ENCODE measurements around the gene LAMB2. TPM values are rescaled to one million over a fixed set of nuclear protein-coding genes. Genes with fewer than 3 reads are reported as not detected.

Gene LAMB2
- 100 to 1,000 TPM in 1 of 2 donors, 10 to 100 TPM in 1; 83.5 to 112 TPM for total RNA-seq

GRCh38 chr3:49132437-49133225 is at the start of gene LAMB2:
TSS of gene LAMB2 (minus strand) at chr3:49133050. CDS start at chr3:49132867, 183 bp downstream.
- H3K9me3 ChIP-seq: no peaks in the 10 kb centered on the region
- no peaks in the 10 kb centered on the region for H3K36me3 ChIP-seq
- H3K4me3 ChIP-seq: peak within 1 kb of the TSS; percentile 51
- no peaks in the 10 kb centered on the region for H3K27me3 ChIP-seq
- H3K9ac ChIP-seq (ENCODE audit: low read depth in 2 of 2, low read length in 2 of 2): peak within 1 kb of the TSS; percentile 68 to 76
- peak; percentile 90 for DNase-seq
- no peak for TF ChIP-seq CTCF (IDR thresholded peaks at IDR 0.05)
- H3K27ac ChIP-seq: peak within 1 kb of the TSS; percentile 69
- H3K4me1 ChIP-seq: peaks cover 8% of the 10 kb centered on the region
- intact Hi-C loops (cut with DNase I): no loop called here

GRCh38 chr3:49181351-49181750 is 48.5 kb upstream of the LAMB2 start:
- Histone ChIP-seq H3K36me3 (no peaks in the 10 kb centered on the region), H3K9ac (ENCODE audit: low read depth in 2 of 2, low read length in 2 of 2) (no peak overlapping the region), H3K4me1 (no peaks in the 10 kb centered on the region), H3K27ac (no peak overlapping the region), H3K9me3 (no peaks in the 10 kb centered on the region), H3K27me3 (no peaks in the 10 kb centered on the region), H3K4me3 (no peak overlapping the region)
- intact Hi-C loops (cut with DNase I): no loop called here
- no peak for TF ChIP-seq CTCF (IDR thresholded peaks at IDR 0.05)
- no peak for DNase-seq

GRCh38 chr3:49180116-49180515 is 47.3 kb upstream of the LAMB2 start:
- intact Hi-C loops (cut with DNase I): no loop called here
- H3K27me3 ChIP-seq: no peaks in the 10 kb centered on the region
- no peak for DNase-seq
- no peak overlapping the region for H3K27ac ChIP-seq
- H3K9ac ChIP-seq (ENCODE audit: low read depth in 2 of 2, low read length in 2 of 2): no peak overlapping the region
- H3K9me3 ChIP-seq: no peaks in the 10 kb centered on the region
- no peaks in the 10 kb centered on the region for H3K36me3 ChIP-seq
- H3K4me1 ChIP-seq: no peaks in the 10 kb centered on the region
- no peak overlapping the region for H3K4me3 ChIP-seq
- no peak for TF ChIP-seq CTCF (IDR thresholded peaks at IDR 0.05)

- intact Hi-C loops (cut with DNase I): loop anchor here (5.0 kb wide), 1 partner anchor 280 kb away; no protein-coding TSS in a partner anchor
- Histone ChIP-seq H3K9me3 (no peaks in the 10 kb centered on the region), H3K4me3 (no peak overlapping the region), H3K9ac (ENCODE audit: low read depth in 2 of 2, low read length in 2 of 2) (no peak overlapping the region), H3K36me3 (no peaks in the 10 kb centered on the region), H3K27me3 (no peaks in the 10 kb centered on the region), H3K4me1 (no peaks in the 10 kb centered on the region), H3K27ac (no peak overlapping the region)
- no peak for DNase-seq
- TF ChIP-seq CTCF (IDR thresholded peaks at IDR 0.05): no peak
Measured at GRCh38 chr3:49177073-49177472, 44.2 kb upstream of the LAMB2 start.

- no peak for DNase-seq
- H3K4me1 ChIP-seq: no peaks in the 10 kb centered on the region
- H3K27ac ChIP-seq: no peak overlapping the region
- no peaks in the 10 kb centered on the region for H3K36me3 ChIP-seq
- H3K27me3 ChIP-seq: no peaks in the 10 kb centered on the region
- TF ChIP-seq CTCF (IDR thresholded peaks at IDR 0.05): no peak
- H3K9ac ChIP-seq (ENCODE audit: low read depth in 2 of 2, low read length in 2 of 2): no peak overlapping the region
- intact Hi-C loops (cut with DNase I): loop anchor here (5.0 kb wide), 1 partner anchor 282 kb away; no protein-coding TSS in a partner anchor
- no peak overlapping the region for H3K4me3 ChIP-seq
- no peaks in the 10 kb centered on the region for H3K9me3 ChIP-seq
Measured at GRCh38 chr3:49175530-49175929, 42.7 kb upstream of the LAMB2 start.
